ENCODE data around the gene SNX32.

The SNX32 gene

GRCh38 chr11:65869643-65870306 is 36.0 kb downstream of the SNX32 start:
- DNase-seq, result no peak

- no peak for DNase-seq
These were observed 36.5 kb downstream of the SNX32 start for GRCh38 chr11:65870307-65870658.

DNA sequence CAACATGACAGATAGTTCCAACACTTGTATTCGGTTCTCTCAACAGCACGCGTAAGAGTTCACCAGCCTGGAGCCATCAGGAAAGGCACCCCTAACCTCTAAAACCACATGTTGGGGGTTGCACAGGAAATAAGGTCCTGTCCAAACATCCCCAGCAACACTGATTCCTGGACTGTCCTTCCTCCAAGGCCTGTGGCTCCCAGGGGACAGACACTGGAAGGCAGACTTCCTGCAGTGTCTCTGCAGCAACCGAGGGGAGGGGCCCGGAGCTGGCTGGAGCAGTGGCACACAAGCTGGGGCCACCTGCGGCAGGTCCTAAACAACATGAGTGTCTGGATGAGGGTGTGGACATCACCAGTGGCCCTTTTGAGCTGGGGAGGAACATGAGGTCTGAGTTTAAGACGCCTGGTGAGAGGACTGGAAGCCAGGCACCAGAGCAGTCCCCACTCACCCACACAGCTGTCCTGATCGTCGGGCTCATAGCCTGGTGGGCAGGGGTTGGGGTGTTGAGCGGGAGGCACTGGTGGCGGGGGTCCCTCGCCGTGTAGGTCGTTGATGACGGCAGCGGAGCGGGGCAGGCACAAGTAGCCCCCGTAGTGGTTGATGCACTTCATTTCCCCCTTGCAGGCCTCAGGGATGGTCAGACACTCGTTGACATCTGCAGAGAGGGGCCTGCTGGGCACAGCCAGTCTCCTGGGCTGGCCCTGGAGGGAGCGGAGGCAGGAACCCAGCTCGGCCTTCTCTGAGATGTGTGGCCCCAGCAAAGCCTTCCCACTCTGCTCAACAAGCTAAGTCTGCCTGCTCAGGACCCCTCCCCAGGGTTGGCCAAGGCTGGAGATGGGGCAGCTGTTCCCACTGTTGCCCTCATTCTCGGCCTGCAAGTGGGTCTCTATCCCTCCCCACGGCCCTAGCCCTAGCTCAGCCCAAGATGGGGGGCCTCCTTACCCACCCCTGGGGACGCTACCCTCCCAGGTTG is 37.2 kb downstream of the SNX32 start:
- DNase-seq, result no peak

- no peak for DNase-seq
These were observed 38.2 kb downstream of the SNX32 start for GRCh38 chr11:65871811-65872548.

DNA sequence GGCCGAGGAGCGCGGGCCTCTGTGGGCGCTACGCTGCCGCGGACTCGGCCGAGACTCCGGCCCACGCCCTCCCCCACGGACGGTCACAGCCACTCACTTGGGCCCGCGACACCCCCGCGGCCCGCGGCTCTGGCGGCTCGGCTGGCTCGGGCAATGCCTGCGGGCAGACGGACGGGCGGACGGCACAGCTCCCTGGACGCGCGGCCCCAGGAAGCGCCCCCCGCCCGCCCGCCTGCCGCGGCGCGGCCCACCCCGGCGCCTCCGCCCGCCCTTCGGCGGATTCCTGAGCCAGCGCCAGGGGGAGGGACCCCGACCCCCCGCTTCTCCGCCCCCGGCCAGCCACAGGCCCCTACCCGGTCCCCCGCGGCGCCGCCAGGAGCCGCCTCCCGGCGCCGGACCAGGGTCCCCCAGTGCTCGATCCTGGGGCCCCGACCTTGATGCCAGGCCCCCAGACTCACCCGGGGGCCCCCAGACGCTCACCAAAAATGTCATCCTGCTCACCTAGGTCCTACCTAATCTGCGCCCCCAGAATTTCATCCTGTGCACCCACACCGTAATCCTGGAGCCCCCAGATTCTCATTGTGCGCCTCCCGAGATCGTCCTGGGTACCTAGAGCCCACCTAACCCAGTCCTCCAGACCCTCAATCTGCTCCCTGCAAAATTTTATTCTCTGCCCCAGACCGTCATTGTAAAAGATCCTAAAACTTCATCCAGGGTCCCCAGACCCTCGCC is 39.0 kb downstream of the SNX32 start, which contains the start of gene EFEMP2:
Gene EFEMP2 (minus strand): TSS at position 215 of the 732 bp plus-strand sequence. CDS start 446 bp downstream, outside the sequence.
- DNase-seq, result no peak

DNA sequence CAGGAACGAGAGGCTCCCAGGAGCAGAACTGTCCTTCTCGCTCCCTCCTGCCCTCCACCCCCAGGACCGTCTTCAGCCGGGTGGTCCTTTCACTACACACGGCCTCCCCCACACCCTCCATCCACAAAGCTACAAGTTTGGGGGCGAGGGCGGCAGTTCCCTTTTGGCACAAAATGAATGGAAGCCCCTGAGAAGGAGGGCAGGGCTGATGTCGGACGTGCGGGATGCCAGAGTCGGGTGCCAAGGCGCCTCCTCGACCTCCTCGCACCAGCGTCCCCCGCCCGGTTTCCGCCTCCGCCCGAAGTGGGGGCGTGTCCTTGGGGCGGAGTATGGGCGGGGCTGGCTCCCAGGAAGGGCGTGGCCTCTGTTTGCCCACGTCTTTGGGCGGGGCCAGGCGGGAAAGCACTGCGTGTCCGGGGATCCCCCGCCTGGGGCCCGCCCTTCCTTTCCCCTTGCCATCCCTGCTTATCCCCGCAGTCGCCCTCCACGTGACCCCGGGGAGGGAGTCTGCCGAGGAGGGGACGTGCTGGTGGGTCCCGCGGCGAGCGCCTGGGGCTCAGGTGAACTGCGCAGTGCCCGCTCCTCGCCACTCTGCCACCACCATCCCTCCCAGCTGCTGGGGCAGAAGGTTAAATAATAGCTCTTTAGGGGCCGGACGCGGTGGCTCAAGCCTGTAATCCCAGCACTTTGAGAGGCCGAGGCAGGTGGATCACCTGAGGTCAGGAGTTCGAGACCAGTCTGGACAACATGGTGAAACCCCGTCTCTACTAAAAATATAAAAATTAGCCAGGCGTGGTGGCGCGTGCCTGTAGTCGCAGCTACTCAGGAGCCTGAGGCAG is 39.8 kb downstream of the SNX32 start:
- peak; percentile 92 for DNase-seq

- DNase-seq, result peak; percentile 50
These were observed 45.9 kb downstream of the SNX32 start, which contains the start of gene CTSW for GRCh38 chr11:65879617-65880016. CTSW (plus strand) TSS chr11:65879837; CDS start chr11:65879855, 18 bp downstream.

DNA sequence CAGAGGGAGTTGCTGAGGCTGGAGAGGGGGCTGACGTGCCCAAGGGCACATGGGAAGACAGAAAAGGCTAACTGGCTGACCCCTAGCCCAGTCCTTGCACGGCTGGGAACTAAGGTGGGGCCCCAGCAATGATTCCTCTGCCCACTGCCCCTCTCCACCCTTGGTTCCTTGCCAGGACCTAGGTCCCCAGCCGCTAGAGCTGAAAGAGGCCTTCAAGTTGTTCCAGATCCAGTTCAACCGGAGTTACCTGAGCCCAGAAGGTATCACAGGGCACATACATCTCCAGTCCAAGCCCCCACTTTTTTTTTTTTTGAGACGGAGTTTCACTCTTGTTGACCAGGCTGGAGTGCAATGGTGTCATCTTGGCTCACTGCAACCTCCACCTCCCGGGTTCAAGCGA is 46.3 kb downstream of the SNX32 start:
- no peak for DNase-seq

DNA sequence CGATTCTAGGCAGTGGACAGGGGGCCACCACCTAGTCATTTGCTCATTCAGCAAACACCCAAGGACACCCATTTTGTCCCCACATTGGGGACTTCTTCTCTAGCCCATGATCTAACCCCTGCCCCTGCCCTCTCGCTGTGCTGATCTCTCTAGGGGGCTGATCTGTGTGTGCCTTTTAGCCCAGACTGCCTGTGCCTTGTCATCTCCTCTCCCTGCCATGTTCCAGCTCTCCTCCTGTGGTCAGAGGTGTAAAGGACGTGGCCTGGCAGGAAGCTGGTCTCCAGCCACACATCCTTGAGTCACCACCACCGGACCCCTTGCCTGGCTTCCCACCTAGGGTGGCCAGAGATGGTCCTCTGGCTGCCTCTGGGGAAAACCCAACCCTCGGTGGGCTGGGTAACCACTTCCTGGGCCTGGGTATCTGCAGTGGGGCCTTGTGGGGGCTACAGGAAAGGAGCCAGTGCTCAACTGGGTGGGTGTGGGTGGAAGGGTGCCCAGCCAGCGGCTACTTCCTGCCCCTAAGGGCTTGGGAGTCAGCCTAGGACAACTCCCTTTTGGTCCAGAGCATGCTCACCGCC is 47.2 kb downstream of the SNX32 start:
- DNase-seq, result no peak

- DNase-seq, result no peak
These were observed 48.6 kb downstream of the SNX32 start for GRCh38 chr11:65882120-65883057.

GRCh38 chr11:65883058-65883761 is 49.4 kb downstream of the SNX32 start:
- DNase-seq, result no peak

GRCh38 chr11:65883786-65884715 is 50.3 kb downstream of the SNX32 start:
- no peak for DNase-seq

GRCh38 chr11:65884716-65885092 is 50.9 kb downstream of the SNX32 start:
- DNase-seq, result peak; percentile 79

DNA sequence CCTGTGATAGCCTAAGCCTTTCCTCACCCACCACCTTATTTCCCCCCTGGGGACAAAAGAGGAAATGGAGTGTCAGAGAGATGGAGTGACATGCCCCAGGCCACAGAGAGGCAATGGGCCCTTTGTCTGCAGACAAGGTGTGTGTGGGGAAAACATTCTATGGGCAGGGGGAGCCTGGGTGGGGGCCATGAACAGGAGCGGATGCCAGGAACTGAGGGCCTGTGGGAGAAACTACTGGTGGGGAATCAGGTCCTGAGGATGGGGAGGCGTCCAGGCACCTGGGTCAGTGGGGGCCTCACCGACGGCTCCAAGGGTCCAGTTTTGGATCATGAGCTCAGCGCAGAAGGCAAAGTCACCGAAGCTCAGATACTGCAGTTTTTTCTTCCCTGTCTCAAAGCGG is 51.5 kb downstream of the SNX32 start:
- no peak for DNase-seq

GRCh38 chr11:65885808-65886536 is 52.2 kb downstream of the SNX32 start:
- no peak for DNase-seq

DNA sequence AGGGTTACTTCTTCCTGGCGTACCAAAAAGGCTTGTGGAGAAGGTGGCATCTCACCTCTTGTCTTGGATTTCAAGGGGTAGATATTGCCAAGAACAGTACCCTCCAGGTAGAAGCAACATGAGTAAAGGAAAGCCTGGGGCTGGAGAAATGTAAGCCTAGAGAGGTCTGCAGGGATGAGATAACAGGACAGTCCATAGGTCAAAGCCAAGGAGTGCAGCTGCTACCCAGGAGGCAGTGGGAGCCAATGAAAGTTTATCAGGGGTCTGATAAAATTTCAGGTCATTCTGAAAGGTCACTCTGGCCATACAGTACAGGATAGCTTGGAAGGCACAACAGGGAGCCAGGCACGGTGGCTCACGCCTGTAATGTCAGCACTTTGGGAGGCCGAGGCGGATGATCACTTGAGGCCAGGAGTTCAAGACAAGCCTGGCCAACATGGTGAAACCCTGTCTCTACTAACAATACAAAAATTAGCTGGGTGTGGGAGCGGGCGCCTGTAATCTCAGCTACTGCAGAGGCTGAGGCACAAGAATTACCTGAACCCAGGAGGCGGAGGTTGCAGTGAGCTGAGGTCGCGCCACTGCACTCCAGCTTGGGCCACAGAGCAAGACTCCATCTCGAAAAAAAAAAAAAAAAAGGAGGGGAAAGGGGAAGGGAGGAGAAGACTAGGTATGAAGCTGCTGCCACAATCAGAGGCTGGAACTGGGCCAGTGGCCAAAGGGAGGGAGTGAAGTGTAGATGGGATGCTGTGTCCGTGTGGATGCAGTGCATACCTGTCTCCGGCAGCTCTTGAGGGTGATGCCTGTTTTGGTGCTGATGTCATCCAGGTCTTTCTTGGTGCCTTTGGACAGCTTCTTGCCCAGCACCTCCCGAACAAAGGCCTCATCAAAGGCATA is 53.3 kb downstream of the SNX32 start:
- DNase-seq, result no peak
